Measurements from ENCODE around the gene OTC.

Gene OTC

GRCh38 chrX:38365954-38366353 lies 13.6 kb downstream of the OTC start:
- Histone ChIP-seq H3K4me3 (replicated peaks; ENCODE audit: insufficient read depth, low read length) (no peak overlapping the region), H3K27ac (replicated peaks) (no peak overlapping the region), H3K27me3 (ENCODE audit: insufficient read depth, poor library complexity, severe bottlenecking) (no peaks in the 10 kb centered on the region)
- TF ChIP-seq SPI1 (IDR thresholded peaks at IDR 0.05; ENCODE audit: borderline replicate concordance, low read depth), result peak; percentile 4; the same call in 1 of the 2 replicates
- TF ChIP-seq, protein P1, sequence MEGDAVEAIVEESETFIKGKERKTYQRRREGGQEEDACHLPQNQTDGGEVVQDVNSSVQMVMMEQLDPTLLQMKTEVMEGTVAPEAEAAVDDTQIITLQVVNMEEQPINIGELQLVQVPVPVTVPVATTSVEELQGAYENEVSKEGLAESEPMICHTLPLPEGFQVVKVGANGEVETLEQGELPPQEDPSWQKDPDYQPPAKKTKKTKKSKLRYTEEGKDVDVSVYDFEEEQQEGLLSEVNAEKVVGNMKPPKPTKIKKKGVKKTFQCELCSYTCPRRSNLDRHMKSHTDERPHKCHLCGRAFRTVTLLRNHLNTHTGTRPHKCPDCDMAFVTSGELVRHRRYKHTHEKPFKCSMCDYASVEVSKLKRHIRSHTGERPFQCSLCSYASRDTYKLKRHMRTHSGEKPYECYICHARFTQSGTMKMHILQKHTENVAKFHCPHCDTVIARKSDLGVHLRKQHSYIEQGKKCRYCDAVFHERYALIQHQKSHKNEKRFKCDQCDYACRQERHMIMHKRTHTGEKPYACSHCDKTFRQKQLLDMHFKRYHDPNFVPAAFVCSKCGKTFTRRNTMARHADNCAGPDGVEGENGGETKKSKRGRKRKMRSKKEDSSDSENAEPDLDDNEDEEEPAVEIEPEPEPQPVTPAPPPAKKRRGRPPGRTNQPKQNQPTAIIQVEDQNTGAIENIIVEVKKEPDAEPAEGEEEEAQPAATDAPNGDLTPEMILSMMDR (IDR thresholded peaks at IDR 0.05; ENCODE audit: insufficient read depth, low read length), result no peak
- no peak for DNase-seq (ENCODE audit: low read depth in 1 of 2, low spot score in 1 of 2)

DNA sequence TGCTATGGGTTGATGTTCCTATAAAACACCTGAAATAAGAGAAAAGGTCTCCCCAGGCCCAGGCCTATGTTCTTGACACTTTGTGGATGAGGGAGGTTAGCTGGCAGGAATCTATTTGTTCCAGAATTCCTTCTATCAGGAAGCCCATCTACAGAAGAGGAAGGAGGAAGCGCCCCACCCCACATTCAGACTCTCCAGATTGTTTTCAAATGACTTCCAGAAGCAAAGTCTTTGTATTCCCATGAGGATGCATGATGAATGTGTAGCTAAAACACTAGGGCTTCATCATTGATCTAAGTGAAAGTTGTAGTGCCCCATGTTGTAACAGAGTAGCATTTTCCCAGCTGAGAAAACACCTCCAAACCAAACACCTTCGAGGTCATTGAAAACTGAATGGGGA lies 16.4 kb downstream of the OTC start:
- TF ChIP-seq, protein P1 (IDR thresholded peaks at IDR 0.05; ENCODE audit: insufficient read depth, low read length), result no peak
- TF ChIP-seq REST (IDR thresholded peaks at IDR 0.05; ENCODE audit: insufficient replicate concordance, low read depth) (no peak), GABPA (IDR thresholded peaks at IDR 0.05; ENCODE audit: low read depth) (no peak), POLR2AphosphoS5 (IDR thresholded peaks at IDR 0.05; ENCODE audit: low read depth) (no peak), SPI1 (IDR thresholded peaks at IDR 0.05; ENCODE audit: borderline replicate concordance, low read depth) (no peak)
- H3K27me3 ChIP-seq (ENCODE audit: insufficient read depth, poor library complexity, severe bottlenecking), result no peaks in the 10 kb centered on the region

DNA sequence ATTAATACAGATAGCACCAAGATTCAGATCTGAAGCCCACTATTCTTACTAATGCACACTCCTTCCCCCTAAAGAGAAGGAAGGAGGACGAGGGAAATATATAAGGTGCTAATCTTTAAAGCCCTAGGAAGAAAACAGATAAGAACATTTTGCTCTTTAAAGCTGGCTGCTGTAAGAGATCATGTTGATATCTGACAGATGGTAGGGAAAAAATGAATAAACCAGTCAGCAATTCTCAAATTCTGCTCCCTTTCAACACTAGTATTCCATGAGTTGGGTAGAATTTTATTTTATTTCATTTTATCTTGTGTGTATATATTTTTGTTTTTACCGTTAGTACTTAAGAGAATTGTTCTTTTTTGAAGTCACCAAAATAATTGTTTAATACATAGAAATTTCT lies 19.2 kb downstream of the OTC start:
- TF ChIP-seq POLR2AphosphoS5 (IDR thresholded peaks at IDR 0.05; ENCODE audit: low read depth), result no peak
- TF ChIP-seq GABPA (IDR thresholded peaks at IDR 0.05; ENCODE audit: low read depth), result no peak
- no peak for TF ChIP-seq SPI1 (IDR thresholded peaks at IDR 0.05; ENCODE audit: borderline replicate concordance, low read depth)
- TF ChIP-seq, protein P1 (IDR thresholded peaks at IDR 0.05; ENCODE audit: insufficient read depth, low read length), result no peak
- no peak for TF ChIP-seq REST (IDR thresholded peaks at IDR 0.05; ENCODE audit: insufficient replicate concordance, low read depth)
- Histone ChIP-seq H3K4me3 (replicated peaks; ENCODE audit: insufficient read depth, low read length) (no peak overlapping the region), H3K27me3 (ENCODE audit: insufficient read depth, poor library complexity, severe bottlenecking) (peaks cover 3% of the 10 kb centered on the region), H3K27ac (replicated peaks) (no peak overlapping the region)
- no peak for DNase-seq (ENCODE audit: low read depth in 1 of 2, low spot score in 1 of 2)

More for the DNA sequence above, 16.4 kb downstream of the OTC start:
- Histone ChIP-seq H3K4me3 (replicated peaks; ENCODE audit: insufficient read depth, low read length) (no peak overlapping the region), H3K27ac (replicated peaks) (no peak overlapping the region)
- DNase-seq (ENCODE audit: low read depth in 1 of 2, low spot score in 1 of 2), result no peak

- peaks cover 3% of the 10 kb centered on the region for H3K27me3 ChIP-seq (ENCODE audit: insufficient read depth, poor library complexity, severe bottlenecking)
- no peak overlapping the region for H3K4me3 ChIP-seq (replicated peaks; ENCODE audit: insufficient read depth, low read length)
- no peak for DNase-seq (ENCODE audit: low read depth in 1 of 2, low spot score in 1 of 2)
- no peak overlapping the region for H3K27ac ChIP-seq (replicated peaks)
- TF ChIP-seq, protein P1 (IDR thresholded peaks at IDR 0.05; ENCODE audit: insufficient read depth, low read length), result no peak
- TF ChIP-seq SPI1 (IDR thresholded peaks at IDR 0.05; ENCODE audit: borderline replicate concordance, low read depth), result no peak
- no peak for TF ChIP-seq POLR2AphosphoS5 (IDR thresholded peaks at IDR 0.05; ENCODE audit: low read depth)
- TF ChIP-seq REST (IDR thresholded peaks at IDR 0.05; ENCODE audit: insufficient replicate concordance, low read depth), result no peak
- no peak for TF ChIP-seq GABPA (IDR thresholded peaks at IDR 0.05; ENCODE audit: low read depth)
These were observed 22.0 kb downstream of the OTC start for GRCh38 chrX:38374431-38374830.

Data from HL-60 (cell line).